ENCODE results near the gene NDUFAF8.
"Not testable (repeated sequence)": the region's sequence is repeated elsewhere in the genome, so short reads cannot be mapped to it uniquely, and the experiment has no call there.

The NDUFAF8 gene

GRCh38 chr17:81221842-81222619 is 17.1 kb upstream of the NDUFAF8 start:
- in situ Hi-C loops (cut with MboI; ENCODE audit: low pct_unique_long_range_greater_than_20kb, low sequenced_read_pairs, unreplicated experiment), result no loop called here
- no peak for DNase-seq (ENCODE audit: low spot score)
- TF ChIP-seq, protein P1, sequence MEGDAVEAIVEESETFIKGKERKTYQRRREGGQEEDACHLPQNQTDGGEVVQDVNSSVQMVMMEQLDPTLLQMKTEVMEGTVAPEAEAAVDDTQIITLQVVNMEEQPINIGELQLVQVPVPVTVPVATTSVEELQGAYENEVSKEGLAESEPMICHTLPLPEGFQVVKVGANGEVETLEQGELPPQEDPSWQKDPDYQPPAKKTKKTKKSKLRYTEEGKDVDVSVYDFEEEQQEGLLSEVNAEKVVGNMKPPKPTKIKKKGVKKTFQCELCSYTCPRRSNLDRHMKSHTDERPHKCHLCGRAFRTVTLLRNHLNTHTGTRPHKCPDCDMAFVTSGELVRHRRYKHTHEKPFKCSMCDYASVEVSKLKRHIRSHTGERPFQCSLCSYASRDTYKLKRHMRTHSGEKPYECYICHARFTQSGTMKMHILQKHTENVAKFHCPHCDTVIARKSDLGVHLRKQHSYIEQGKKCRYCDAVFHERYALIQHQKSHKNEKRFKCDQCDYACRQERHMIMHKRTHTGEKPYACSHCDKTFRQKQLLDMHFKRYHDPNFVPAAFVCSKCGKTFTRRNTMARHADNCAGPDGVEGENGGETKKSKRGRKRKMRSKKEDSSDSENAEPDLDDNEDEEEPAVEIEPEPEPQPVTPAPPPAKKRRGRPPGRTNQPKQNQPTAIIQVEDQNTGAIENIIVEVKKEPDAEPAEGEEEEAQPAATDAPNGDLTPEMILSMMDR (IDR thresholded peaks at IDR 0.05; ENCODE audit: extremely low read depth, insufficient read depth, missing control alignments), result no peak

- no peak for DNase-seq (ENCODE audit: low spot score)
- TF ChIP-seq, protein P1 (IDR thresholded peaks at IDR 0.05; ENCODE audit: extremely low read depth, insufficient read depth, missing control alignments), result no peak
- in situ Hi-C loops (cut with MboI; ENCODE audit: low pct_unique_long_range_greater_than_20kb, low sequenced_read_pairs, unreplicated experiment), result no loop called here
Measured at GRCh38 chr17:81222620-81222905, 16.6 kb upstream of the NDUFAF8 start.

DNA sequence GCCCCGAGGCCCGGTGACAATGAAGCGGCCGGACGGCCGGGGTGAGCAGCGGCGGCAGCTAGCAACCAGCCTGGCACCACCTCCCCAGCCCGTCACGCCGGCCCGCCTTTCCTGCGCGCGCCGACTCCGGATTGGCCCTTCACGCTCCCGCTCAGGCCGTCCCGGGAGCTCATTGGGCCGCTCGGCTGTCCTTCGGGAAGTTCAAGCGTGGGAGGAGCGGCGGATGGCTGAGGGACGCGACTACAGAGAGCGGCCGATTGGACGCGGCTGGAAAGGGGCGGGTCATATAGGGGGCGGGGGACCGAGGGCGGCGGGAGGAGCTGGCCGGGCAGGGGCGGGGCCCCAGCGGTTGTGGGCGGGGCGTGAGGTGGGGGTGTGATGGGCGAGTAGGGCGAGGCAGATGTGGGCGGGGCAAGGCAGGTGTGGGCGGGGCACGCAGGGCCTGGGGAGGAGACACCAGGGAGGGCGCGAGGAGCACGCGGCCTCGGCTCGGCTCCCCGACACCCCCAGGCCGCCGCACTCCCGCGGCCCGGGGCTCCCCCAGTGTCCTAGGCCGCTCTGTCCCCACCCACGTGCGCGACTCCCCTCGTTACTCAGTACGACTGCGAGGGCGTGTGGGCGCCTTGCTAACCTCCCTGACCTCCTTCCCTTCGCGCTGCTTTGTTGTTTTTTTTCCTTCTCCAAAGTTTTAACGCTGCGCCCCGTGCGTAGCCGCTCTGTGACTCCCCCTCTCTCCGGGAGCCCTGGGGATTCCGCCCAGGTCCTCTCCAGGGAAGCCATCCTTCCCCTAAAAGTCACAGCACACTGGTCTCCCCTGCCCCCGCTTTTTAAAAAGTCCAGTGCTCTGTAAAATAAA is 16.0 kb upstream of the NDUFAF8 start, which contains the start of gene CEP131:
CEP131 (minus strand) TSS at position 60 of the 856 bp plus-strand sequence. CDS start 2,909 bp downstream, outside the sequence.
- in situ Hi-C loops (cut with MboI; ENCODE audit: low pct_unique_long_range_greater_than_20kb, low sequenced_read_pairs, unreplicated experiment), result no loop called here
- DNase-seq (ENCODE audit: low spot score), result peak; percentile 100
- TF ChIP-seq, protein P1 (IDR thresholded peaks at IDR 0.05; ENCODE audit: extremely low read depth, insufficient read depth, missing control alignments), result no peak

DNA sequence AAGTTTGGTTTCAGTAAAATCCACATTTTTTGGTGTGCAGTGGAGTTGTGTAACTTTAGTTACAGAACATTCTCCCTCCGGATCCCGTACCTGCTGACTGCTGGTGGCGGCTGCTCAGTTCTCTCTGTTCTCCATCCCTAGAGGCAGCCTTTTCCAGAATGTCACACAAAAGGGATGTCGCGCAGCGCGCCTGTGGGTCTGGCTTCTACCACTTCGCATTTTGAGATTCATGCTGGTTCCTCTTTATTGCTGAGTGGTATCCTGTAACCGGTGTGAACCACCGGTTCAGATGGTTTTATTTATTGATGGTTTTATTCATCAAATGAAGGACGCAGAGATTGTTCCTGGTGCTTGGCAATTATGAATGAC is 15.4 kb upstream of the NDUFAF8 start:
- no peak for DNase-seq (ENCODE audit: low spot score)
- TF ChIP-seq, protein P1 (IDR thresholded peaks at IDR 0.05; ENCODE audit: extremely low read depth, insufficient read depth, missing control alignments), result no peak
- in situ Hi-C loops (cut with MboI; ENCODE audit: low pct_unique_long_range_greater_than_20kb, low sequenced_read_pairs, unreplicated experiment), result no loop called here

GRCh38 chr17:81227630-81228029 is 11.5 kb upstream of the NDUFAF8 start:
- in situ Hi-C loops (cut with MboI; ENCODE audit: low pct_unique_long_range_greater_than_20kb, low sequenced_read_pairs, unreplicated experiment); DNase-seq (ENCODE audit: low spot score): not testable (repeated sequence)

GRCh38 chr17:81228420-81228819 is 10.7 kb upstream of the NDUFAF8 start:
- TF ChIP-seq, protein P1 (IDR thresholded peaks at IDR 0.05; ENCODE audit: extremely low read depth, insufficient read depth, missing control alignments), result no peak
- in situ Hi-C loops (cut with MboI; ENCODE audit: low pct_unique_long_range_greater_than_20kb, low sequenced_read_pairs, unreplicated experiment), result no loop called here
- DNase-seq (ENCODE audit: low spot score), result peak; percentile 64

Measured in GM13977 (cell line).